ENCODE measurements around the gene ZMYND11. TPM values are rescaled to one million over a fixed set of nuclear protein-coding genes. Genes with fewer than 3 reads are reported as not detected.

Gene ZMYND11
- total and polyA plus RNA-seq, 2 of the 8 experiments (the other 6 are each of a cell fraction or from before 2014, with no cell fraction given): 7.5 to 26.6 TPM

DNA sequence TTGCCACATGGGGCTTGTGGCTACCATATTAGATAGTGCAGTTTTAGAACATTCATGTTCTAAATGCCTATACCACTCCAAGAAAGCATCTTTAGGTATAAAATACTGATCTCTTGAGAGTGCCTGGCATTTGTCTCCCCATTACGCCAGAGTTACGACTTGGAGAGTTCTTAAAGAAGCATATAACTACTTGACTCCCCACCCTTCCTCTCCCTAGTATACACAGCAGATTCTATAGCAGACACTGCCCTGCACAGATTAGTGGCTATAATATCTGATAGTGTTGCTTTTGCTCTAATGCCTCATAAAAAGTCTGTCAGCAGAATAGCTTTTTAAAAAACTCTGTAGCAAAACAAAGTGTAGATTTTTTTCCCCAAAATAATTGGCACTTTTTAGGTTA, 90.8 kb downstream of the ZMYND11 start (continued):
- TF ChIP-seq, protein P1, sequence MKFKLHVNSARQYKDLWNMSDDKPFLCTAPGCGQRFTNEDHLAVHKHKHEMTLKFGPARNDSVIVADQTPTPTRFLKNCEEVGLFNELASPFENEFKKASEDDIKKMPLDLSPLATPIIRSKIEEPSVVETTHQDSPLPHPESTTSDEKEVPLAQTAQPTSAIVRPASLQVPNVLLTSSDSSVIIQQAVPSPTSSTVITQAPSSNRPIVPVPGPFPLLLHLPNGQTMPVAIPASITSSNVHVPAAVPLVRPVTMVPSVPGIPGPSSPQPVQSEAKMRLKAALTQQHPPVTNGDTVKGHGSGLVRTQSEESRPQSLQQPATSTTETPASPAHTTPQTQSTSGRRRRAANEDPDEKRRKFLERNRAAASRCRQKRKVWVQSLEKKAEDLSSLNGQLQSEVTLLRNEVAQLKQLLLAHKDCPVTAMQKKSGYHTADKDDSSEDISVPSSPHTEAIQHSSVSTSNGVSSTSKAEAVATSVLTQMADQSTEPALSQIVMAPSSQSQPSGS (IDR thresholded peaks at IDR 0.05; ENCODE audit: low read length): no peak
- TF ChIP-seq RXRA (IDR thresholded peaks at IDR 0.05; ENCODE audit: insufficient read depth, low read depth, low read length) (no peak), SAP30 (IDR thresholded peaks at IDR 0.05; ENCODE audit: insufficient read depth, insufficient replicate concordance, low read length) (no peak), CHD2 (IDR thresholded peaks at IDR 0.05; ENCODE audit: low read length) (no peak)
